Activated T-cell treated with anti-CD3 and anti-CD28 coated beads for 4 hours (primary cell): ENCODE results near the gene GRB10.
"Not testable (repeated sequence)": the region's sequence is repeated elsewhere in the genome, so short reads cannot be mapped to it uniquely, and the experiment has no call there.

Source experiments
- DNase-seq: peaks from one replicate; pipeline ENCODE4 v3.0.0-alpha.2; 2020

GRB10 gene

GRCh38 chr7:50564640-50565558 is 217.8 kb downstream of the GRB10 start, which contains the start of gene DDC:
DDC (minus strand) TSS chr7:50565405; CDS start chr7:50544085, 21,320 bp downstream.
- no peak for DNase-seq

GRCh38 chr7:50564171-50564570 is 218.5 kb downstream of the GRB10 start:
- DNase-seq, result no peak

- no peak for DNase-seq
Measured at GRCh38 chr7:50562136-50562535, 220.6 kb downstream of the GRB10 start.

GRCh38 chr7:50560865-50561351 is 221.8 kb downstream of the GRB10 start:
- no peak for DNase-seq

GRCh38 chr7:50559881-50560280 is 222.8 kb downstream of the GRB10 start:
- no peak for DNase-seq

GRCh38 chr7:50558294-50559053 is 224.2 kb downstream of the GRB10 start:
- no peak for DNase-seq

- no peak for DNase-seq
Measured at GRCh38 chr7:50557099-50557498, 225.6 kb downstream of the GRB10 start.

- no peak for DNase-seq
Measured at GRCh38 chr7:50556247-50556991, 226.3 kb downstream of the GRB10 start.

GRCh38 chr7:50555594-50556140 is 227.0 kb downstream of the GRB10 start:
- DNase-seq, result no peak

GRCh38 chr7:50554431-50555322 is 228.0 kb downstream of the GRB10 start:
- DNase-seq, result no peak

GRCh38 chr7:50553973-50554372 is 228.7 kb downstream of the GRB10 start:
- no peak for DNase-seq

GRCh38 chr7:50552921-50553320 is 229.8 kb downstream of the GRB10 start:
- no peak for DNase-seq

GRCh38 chr7:50552139-50552538 is 230.6 kb downstream of the GRB10 start:
- no peak for DNase-seq

- not testable (repeated sequence) for DNase-seq
Measured at GRCh38 chr7:50545613-50546012, 237.1 kb downstream of the GRB10 start.

- DNase-seq, result no peak
Measured at GRCh38 chr7:50544992-50545391, 237.7 kb downstream of the GRB10 start.

- no peak for DNase-seq
Measured at GRCh38 chr7:50543776-50544442, 238.8 kb downstream of the GRB10 start.

GRCh38 chr7:50542132-50542531 is 240.6 kb downstream of the GRB10 start:
- no peak for DNase-seq

- DNase-seq, result no peak
Measured at GRCh38 chr7:50540785-50541579, 241.7 kb downstream of the GRB10 start.
